Activated CD4-positive, alpha-beta T cell treated with anti-CD3 and anti-CD28 coated beads, Interleukin-2, amount 10 ng/mL, durations not matched to agents 7 days and 5 days (primary cell): Measurements from ENCODE around the gene PRKD1. TPM values are rescaled to one million over a fixed set of nuclear protein-coding genes. Genes with fewer than 3 reads are reported as not detected.
"Not testable (repeated sequence)": the region's sequence is repeated elsewhere in the genome, so short reads cannot be mapped to it uniquely, and the experiment has no call there.

ENCODE experiments used
- CTCF ChIA-PET: fragments of 350-600 bp; sonication (Branson Sonifier 250); formaldehyde crosslinking; loops from one replicate; lab custom pipeline; 2021; ENCODE audit warnings: antibody characterized with exemption; lab: Charles Lee
- POLR2A ChIA-PET: fragments of 350-600 bp; sonication (Branson Sonifier 250); formaldehyde crosslinking; loops from one replicate; lab custom pipeline; 2021; ENCODE audit warnings: antibody characterized with exemption; lab: Charles Lee
- DNase-seq: peaks from one replicate; pipeline ENCODE4 v3.0.0-alpha.2; 2020
- H3K27ac Mint-ChIP-seq: one replicate; pipeline ENCODE4 v1.8.0; 2021; ENCODE audit warnings: mild to moderate bottlenecking, moderate library complexity, mixed read lengths
- H3K27me3 Mint-ChIP-seq: one replicate; pipeline ENCODE4 v1.8.0; 2021; ENCODE audit warnings: mixed read lengths
- H3K36me3 Mint-ChIP-seq: one replicate; pipeline ENCODE4 v1.8.0; 2021; ENCODE audit warnings: low read depth, mixed read lengths
- H3K4me1 Mint-ChIP-seq: one replicate; pipeline ENCODE4 v1.8.0; 2021; ENCODE audit warnings: mixed read lengths
- H3K4me3 Mint-ChIP-seq: one replicate; pipeline ENCODE4 v1.8.0; 2021; ENCODE audit warnings: mild to moderate bottlenecking, moderate library complexity, mixed read lengths
- H3K9me3 Mint-ChIP-seq: one replicate; pipeline ENCODE4 v1.8.0; 2021; ENCODE audit warnings: mixed read lengths
- total RNA-seq, 2 experiments: library from RNA; stranded (reverse); gene quantifications; one replicate each; pipeline ENCODE4 v1.2.3, GENCODE V29; 2021

PRKD1 gene
- total RNA-seq, 2 experiments from 2014 or later: not detected

GRCh38 chr14:29895591-29896083 lies 32.0 kb downstream of the PRKD1 start:
- DNase-seq: no peak
- H3K4me1 Mint-ChIP-seq: no peaks in the 10 kb centered on the region
- no peaks in the 10 kb centered on the region for H3K27me3 Mint-ChIP-seq
- no peaks in the 10 kb centered on the region for H3K9me3 Mint-ChIP-seq
- POLR2A ChIA-PET: no interaction called here
- H3K36me3 Mint-ChIP-seq: no peaks in the 10 kb centered on the region
- CTCF ChIA-PET: no interaction called here
- H3K4me3 Mint-ChIP-seq: no peak overlapping the region
- H3K27ac Mint-ChIP-seq: no peak overlapping the region

GRCh38 chr14:29893989-29894388 lies 33.7 kb downstream of the PRKD1 start:
- DNase-seq: no peak
- ChIA-PET CTCF (interaction anchor here (0.5 kb wide), 1 partner anchor 31 kb away, joined by 3 read pairs; no protein-coding TSS in a partner anchor), POLR2A (no interaction called here)
- Mint-ChIP-seq H3K4me3 (no peak overlapping the region), H3K36me3 (no peaks in the 10 kb centered on the region), H3K9me3 (no peaks in the 10 kb centered on the region), H3K4me1 (no peaks in the 10 kb centered on the region), H3K27ac (no peak overlapping the region), H3K27me3 (no peaks in the 10 kb centered on the region)

GRCh38 chr14:29892327-29892726 lies 35.3 kb downstream of the PRKD1 start:
- ChIA-PET CTCF (no interaction called here), POLR2A (no interaction called here)
- no peaks in the 10 kb centered on the region for H3K27me3 Mint-ChIP-seq
- H3K4me3 Mint-ChIP-seq: no peak overlapping the region
- H3K36me3 Mint-ChIP-seq: no peaks in the 10 kb centered on the region
- no peak for DNase-seq
- no peak overlapping the region for H3K27ac Mint-ChIP-seq
- no peaks in the 10 kb centered on the region for H3K9me3 Mint-ChIP-seq
- no peaks in the 10 kb centered on the region for H3K4me1 Mint-ChIP-seq

- DNase-seq: no peak
- ChIA-PET POLR2A (no interaction called here), CTCF (no interaction called here)
- peaks cover 2% of the 10 kb centered on the region for H3K9me3 Mint-ChIP-seq
- H3K27ac Mint-ChIP-seq: no peak overlapping the region
- H3K36me3 Mint-ChIP-seq: no peaks in the 10 kb centered on the region
- H3K27me3 Mint-ChIP-seq: no peaks in the 10 kb centered on the region
- no peaks in the 10 kb centered on the region for H3K4me1 Mint-ChIP-seq
- H3K4me3 Mint-ChIP-seq: no peak overlapping the region
Measured at GRCh38 chr14:29885988-29886387, 41.7 kb downstream of the PRKD1 start.

- no peak for DNase-seq
- H3K4me3 Mint-ChIP-seq: no peak overlapping the region
- no peaks in the 10 kb centered on the region for H3K4me1 Mint-ChIP-seq
- H3K36me3 Mint-ChIP-seq: no peaks in the 10 kb centered on the region
- no peaks in the 10 kb centered on the region for H3K9me3 Mint-ChIP-seq
- no peak overlapping the region for H3K27ac Mint-ChIP-seq
- CTCF ChIA-PET: no interaction called here
- H3K27me3 Mint-ChIP-seq: no peaks in the 10 kb centered on the region
- POLR2A ChIA-PET: no interaction called here
Measured at GRCh38 chr14:29868000-29868399, 59.6 kb downstream of the PRKD1 start.

- CTCF ChIA-PET: no interaction called here
- H3K9me3 Mint-ChIP-seq: no peaks in the 10 kb centered on the region
- no peak for DNase-seq
- no peak overlapping the region for H3K4me3 Mint-ChIP-seq
- H3K27ac Mint-ChIP-seq: no peak overlapping the region
- no peaks in the 10 kb centered on the region for H3K4me1 Mint-ChIP-seq
- no peaks in the 10 kb centered on the region for H3K27me3 Mint-ChIP-seq
- POLR2A ChIA-PET: no interaction called here
- no peaks in the 10 kb centered on the region for H3K36me3 Mint-ChIP-seq
Measured at GRCh38 chr14:29865299-29865698, 62.3 kb downstream of the PRKD1 start.

- no peaks in the 10 kb centered on the region for H3K36me3 Mint-ChIP-seq
- no peaks in the 10 kb centered on the region for H3K4me1 Mint-ChIP-seq
- H3K27me3 Mint-ChIP-seq: no peaks in the 10 kb centered on the region
- ChIA-PET CTCF (no interaction called here), POLR2A (no interaction called here)
- H3K9me3 Mint-ChIP-seq: no peaks in the 10 kb centered on the region
- no peak overlapping the region for H3K4me3 Mint-ChIP-seq
- no peak overlapping the region for H3K27ac Mint-ChIP-seq
- DNase-seq: no peak
Measured at GRCh38 chr14:29861996-29862395, 65.7 kb downstream of the PRKD1 start.

GRCh38 chr14:29858299-29858698 lies 69.3 kb downstream of the PRKD1 start:
- POLR2A ChIA-PET: no interaction called here
- no peak overlapping the region for H3K4me3 Mint-ChIP-seq
- DNase-seq: no peak
- H3K4me1 Mint-ChIP-seq: no peaks in the 10 kb centered on the region
- no peak overlapping the region for H3K27ac Mint-ChIP-seq
- peaks cover 15% of the 10 kb centered on the region for H3K9me3 Mint-ChIP-seq
- no peaks in the 10 kb centered on the region for H3K36me3 Mint-ChIP-seq
- CTCF ChIA-PET: no interaction called here
- H3K27me3 Mint-ChIP-seq: no peaks in the 10 kb centered on the region

- no peaks in the 10 kb centered on the region for H3K27me3 Mint-ChIP-seq
- ChIA-PET CTCF (no interaction called here), POLR2A (no interaction called here)
- no peaks in the 10 kb centered on the region for H3K4me1 Mint-ChIP-seq
- no peak for DNase-seq
- H3K4me3 Mint-ChIP-seq: no peak overlapping the region
- peaks cover 17% of the 10 kb centered on the region for H3K9me3 Mint-ChIP-seq
- no peaks in the 10 kb centered on the region for H3K36me3 Mint-ChIP-seq
- H3K27ac Mint-ChIP-seq: no peak overlapping the region
Measured at GRCh38 chr14:29857551-29857950, 70.1 kb downstream of the PRKD1 start.

- Mint-ChIP-seq H3K9me3 (peaks cover 20% of the 10 kb centered on the region), H3K4me3 (no peak overlapping the region), H3K4me1 (no peaks in the 10 kb centered on the region), H3K27ac (no peak overlapping the region), H3K27me3 (no peaks in the 10 kb centered on the region), H3K36me3 (no peaks in the 10 kb centered on the region)
- DNase-seq: no peak
- CTCF ChIA-PET: no interaction called here
- POLR2A ChIA-PET: no interaction called here
Measured at GRCh38 chr14:29856516-29856915, 71.1 kb downstream of the PRKD1 start.

- H3K27me3 Mint-ChIP-seq, H3K4me3 Mint-ChIP-seq, H3K4me1 Mint-ChIP-seq, DNase-seq, H3K27ac Mint-ChIP-seq, POLR2A ChIA-PET, CTCF ChIA-PET, H3K36me3 Mint-ChIP-seq: not testable (repeated sequence)
- H3K9me3 Mint-ChIP-seq: peaks cover 32% of the 10 kb centered on the region
Measured at GRCh38 chr14:29853691-29854090, 74.0 kb downstream of the PRKD1 start.

- Mint-ChIP-seq H3K9me3 (peaks cover 32% of the 10 kb centered on the region), H3K27ac (no peak overlapping the region), H3K36me3 (no peaks in the 10 kb centered on the region), H3K4me3 (no peak overlapping the region), H3K4me1 (no peaks in the 10 kb centered on the region), H3K27me3 (no peaks in the 10 kb centered on the region)
- CTCF ChIA-PET: no interaction called here
- DNase-seq: no peak
- POLR2A ChIA-PET: no interaction called here
Measured at GRCh38 chr14:29853272-29853671, 74.4 kb downstream of the PRKD1 start.

GRCh38 chr14:29851397-29851796 lies 76.2 kb downstream of the PRKD1 start:
- no peaks in the 10 kb centered on the region for H3K4me1 Mint-ChIP-seq
- no peaks in the 10 kb centered on the region for H3K36me3 Mint-ChIP-seq
- no peaks in the 10 kb centered on the region for H3K27me3 Mint-ChIP-seq
- H3K9me3 Mint-ChIP-seq: peaks cover 31% of the 10 kb centered on the region
- POLR2A ChIA-PET: no interaction called here
- CTCF ChIA-PET: no interaction called here
- H3K27ac Mint-ChIP-seq: no peak overlapping the region
- DNase-seq: no peak
- H3K4me3 Mint-ChIP-seq: no peak overlapping the region

- CTCF ChIA-PET: interaction anchor here (0.6 to 0.9 kb wide), 2 partner anchors 10 to 76 kb away, joined by 3 read pairs; no protein-coding TSS in a partner anchor
- no peaks in the 10 kb centered on the region for H3K4me1 Mint-ChIP-seq
- no peaks in the 10 kb centered on the region for H3K36me3 Mint-ChIP-seq
- peaks cover 15% of the 10 kb centered on the region for H3K9me3 Mint-ChIP-seq
- no peaks in the 10 kb centered on the region for H3K27me3 Mint-ChIP-seq
- H3K4me3 Mint-ChIP-seq: no peak overlapping the region
- no peak overlapping the region for H3K27ac Mint-ChIP-seq
- no peak for DNase-seq
- POLR2A ChIA-PET: no interaction called here
Measured at GRCh38 chr14:29847056-29847380, 80.6 kb downstream of the PRKD1 start.
